Measurements from ENCODE around the gene DIP2B.

Gene DIP2B

GRCh38 chr12:50615145-50615906, 110.5 kb downstream of the DIP2B start:
- no peak for DNase-seq

GRCh38 chr12:50615907-50616296, 111.1 kb downstream of the DIP2B start:
- DNase-seq = no peak

- no peak for DNase-seq
These were observed 112.9 kb downstream of the DIP2B start for GRCh38 chr12:50617657-50618056.

- DNase-seq = no peak
These were observed 114.3 kb downstream of the DIP2B start for GRCh38 chr12:50618864-50619609.

GRCh38 chr12:50619610-50619958, 114.8 kb downstream of the DIP2B start:
- DNase-seq = no peak

DNA sequence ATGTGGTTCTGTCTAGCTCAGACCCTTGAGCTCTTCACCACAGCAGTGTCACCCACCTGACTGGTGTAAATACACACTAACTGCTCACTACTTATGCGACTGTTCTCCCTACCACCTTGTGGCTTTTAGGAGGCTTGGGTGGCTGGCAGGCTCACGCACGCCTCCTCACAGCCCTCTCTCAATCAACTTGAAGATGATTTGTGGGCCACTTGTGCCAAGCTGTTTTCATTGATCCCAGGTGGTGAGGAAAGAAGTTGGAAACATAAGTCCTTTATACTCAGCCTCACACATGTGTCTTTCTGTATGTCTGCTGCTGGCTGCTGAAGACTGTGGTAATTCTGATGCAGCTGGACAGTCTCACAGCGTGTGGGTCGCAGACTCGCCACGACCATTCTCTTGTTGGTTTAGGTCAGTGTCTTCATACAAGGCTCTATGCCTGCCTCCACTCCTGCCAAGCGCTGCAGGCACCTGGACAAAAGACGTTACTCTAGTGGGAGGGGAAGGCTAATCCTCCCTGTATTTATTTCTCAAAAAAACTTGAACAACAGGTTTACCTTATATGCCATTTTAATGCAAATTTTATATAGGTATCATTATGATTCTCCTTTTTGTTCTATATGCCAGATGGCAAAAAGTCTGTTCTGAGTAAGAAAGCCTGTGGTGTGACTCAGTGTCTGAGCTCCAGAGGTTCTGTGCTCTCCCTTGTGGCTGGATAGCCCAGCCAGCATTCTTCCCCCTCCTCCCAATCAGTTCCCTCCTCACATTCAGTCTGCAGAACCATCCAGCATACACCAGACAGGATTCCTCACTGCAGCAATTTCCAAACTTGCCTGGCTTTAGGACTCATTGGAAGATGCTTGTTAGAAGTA, 115.6 kb downstream of the DIP2B start:
- peak; percentile 57 for DNase-seq

- no peak for DNase-seq
These were observed 116.2 kb downstream of the DIP2B start for GRCh38 chr12:50620978-50621360.

- no peak for DNase-seq
These were observed 116.9 kb downstream of the DIP2B start for GRCh38 chr12:50621399-50622300.

DNA sequence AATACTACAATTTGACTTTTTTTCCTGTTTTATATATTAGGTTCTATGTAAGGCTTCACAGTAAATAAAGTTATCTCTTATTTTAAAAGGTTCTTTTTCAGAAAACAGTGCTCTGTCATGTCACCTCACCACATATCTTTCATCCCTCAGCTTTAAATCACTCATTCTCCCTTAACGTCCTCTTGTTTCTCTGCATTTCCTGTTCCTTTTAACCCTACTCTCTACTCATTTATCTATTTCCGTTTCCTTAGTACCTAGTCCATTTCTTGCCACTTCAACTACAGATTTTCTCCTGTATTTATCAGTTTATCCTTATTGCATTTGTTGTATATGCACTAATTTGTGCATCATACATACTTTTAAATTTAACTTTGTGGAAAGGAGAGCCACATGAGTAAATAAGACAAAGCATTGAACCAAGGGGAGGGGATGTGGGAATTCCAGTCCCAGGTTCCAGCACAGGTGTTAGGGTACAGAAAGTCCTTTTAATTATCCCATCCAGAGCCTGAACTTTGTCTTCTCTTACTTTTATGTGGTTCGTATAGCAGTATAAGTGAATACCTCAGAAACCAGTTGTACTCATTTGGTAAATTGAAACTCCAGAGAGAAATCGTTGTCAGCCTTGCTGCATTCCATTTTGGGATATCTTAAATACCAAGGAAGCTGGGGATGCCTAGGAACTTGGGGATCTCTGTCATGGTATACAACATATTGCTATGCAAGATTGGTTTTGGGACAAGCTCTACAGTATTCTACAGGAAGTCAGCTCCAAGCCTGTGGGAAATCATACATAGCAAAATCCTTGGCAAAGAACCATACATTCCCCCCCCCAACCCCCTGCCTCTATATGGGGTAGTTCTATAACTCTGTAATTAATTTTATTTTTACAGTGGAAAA, 120.5 kb downstream of the DIP2B start:
- no peak for DNase-seq

- DNase-seq = no peak
These were observed 121.2 kb downstream of the DIP2B start for GRCh38 chr12:50626026-50626425.

- no peak for DNase-seq
These were observed 122.7 kb downstream of the DIP2B start for GRCh38 chr12:50627491-50627890.

GRCh38 chr12:50628394-50628793, 123.6 kb downstream of the DIP2B start:
- no peak for DNase-seq

DNA sequence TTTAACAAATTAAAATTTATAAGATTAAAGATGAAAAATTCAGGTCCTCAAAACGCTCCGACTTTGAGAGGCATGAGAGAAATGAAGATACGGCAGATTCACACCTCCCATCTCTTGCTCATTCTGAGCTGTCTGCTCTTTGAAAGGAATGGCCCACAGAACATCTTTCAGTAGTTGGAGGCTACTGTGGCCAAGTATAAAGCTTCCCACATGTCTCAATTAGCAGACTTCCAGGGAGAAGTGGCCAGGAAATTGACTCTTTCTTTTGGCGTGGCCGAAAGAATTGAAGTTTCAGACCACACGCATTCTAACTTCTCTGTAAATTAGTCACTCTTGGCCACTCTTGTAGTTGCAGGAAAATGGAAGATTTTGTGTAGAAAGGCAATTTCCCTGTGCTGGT, 129.2 kb downstream of the DIP2B start:
- no peak for DNase-seq

DNA sequence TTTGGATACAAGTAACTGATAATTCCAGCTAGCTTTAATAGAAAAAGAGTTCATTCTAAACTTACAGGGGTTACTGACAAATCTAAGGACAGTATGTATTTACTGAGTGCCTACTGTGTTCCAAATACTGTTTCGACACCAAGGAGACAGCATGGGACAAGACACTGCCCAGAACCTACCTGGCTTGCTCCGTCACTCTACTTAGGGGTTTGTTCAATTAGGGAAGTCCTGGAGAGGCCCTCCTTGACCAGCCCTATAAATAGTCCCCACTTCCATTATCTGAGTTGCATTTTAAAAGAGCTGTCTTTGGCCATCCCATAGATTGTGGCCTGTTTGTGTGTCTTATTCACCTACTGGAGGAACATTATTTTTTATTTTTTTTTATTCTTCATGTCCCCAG, 129.6 kb downstream of the DIP2B start:
- DNase-seq = no peak

DNA sequence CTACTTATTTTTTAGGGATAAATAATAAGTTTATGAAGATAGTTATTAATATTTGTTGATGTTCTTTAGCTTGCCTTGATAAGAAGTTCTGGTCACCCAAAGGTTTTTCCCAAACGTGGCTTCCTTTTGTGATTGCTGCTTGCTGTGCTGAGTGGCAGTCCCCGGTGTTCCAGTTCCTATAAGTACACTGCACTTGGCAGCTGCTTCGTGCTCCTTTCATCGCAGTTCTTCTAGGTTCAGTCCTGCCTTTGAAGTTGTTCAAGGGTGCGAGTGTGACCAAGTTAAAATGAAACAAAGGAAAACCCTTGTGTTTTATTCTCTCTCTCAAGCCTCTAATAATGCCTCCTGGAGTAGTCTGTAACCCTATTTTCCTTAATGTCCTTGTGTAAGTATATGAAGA, 130.6 kb downstream of the DIP2B start:
- no peak for DNase-seq

DNA sequence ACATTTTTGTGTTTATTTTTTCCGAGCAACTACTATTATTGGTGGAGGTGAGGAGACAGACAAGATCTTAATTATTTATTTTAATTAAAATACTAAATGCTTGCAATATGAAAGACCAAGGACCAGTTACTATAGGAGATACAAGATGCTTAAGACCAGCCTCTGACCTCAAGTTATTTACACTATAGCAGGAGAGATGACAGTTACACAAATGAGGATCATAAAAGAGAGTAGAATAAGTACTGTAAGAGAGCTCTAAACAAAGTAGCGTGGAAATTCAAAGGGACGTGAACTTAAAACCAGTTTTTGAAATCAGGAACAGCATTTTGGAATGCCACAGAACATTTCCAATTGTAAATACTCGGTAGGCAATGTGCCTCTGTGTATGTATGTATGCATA, 131.1 kb downstream of the DIP2B start:
- DNase-seq = no peak

GRCh38 chr12:50636505-50636904, 131.7 kb downstream of the DIP2B start:
- no peak for DNase-seq

DNA sequence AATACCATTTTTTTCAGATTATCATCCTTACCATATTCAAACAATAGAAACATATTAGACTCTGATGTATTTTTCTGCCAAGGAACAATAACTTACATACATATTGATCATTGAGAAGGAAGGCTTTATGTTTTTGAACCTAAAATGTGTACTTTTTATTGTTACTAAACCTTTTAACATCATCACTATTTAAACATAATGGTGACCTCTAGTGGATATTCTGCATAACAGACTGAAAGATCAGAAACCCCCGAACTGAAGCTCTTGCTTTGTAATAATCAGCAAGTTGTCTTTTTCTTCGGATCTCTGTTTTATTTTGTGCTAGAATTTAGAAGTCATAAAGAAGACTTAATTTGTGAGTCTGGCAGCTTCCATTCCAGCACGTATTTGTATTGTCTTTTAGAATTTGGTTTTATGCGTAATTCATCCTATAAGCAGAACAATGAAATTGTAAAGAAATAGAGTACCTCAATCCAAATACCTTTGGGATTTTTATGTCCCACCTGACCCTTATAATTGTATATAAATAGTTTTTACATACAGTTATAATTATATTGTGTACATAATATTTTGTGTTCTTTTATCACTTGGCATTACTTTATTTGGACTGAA, 133.2 kb downstream of the DIP2B start:
- DNase-seq = no peak

GRCh38 chr12:50638482-50638880, 133.7 kb downstream of the DIP2B start:
- DNase-seq = no peak

DNA sequence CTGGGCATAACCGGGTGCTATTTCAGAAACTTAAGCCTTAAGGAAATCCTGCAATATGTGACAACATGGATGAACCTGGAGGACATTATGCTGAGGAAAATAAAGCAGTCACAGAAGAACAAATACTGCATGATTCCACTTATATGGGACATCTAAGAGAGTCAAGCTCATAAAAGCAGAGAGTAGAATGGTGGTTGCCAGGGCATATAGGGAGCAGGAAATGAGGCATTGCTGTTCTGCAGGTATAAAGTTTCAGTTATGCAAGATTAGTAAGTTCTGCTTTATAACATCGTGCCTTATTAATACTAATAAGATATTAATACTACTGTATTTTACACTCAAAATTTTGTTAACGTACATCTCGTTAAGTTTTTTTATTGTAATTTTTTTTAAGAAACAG, 134.9 kb downstream of the DIP2B start:
- no peak for DNase-seq

- no peak for DNase-seq
These were observed 135.6 kb downstream of the DIP2B start for GRCh38 chr12:50640321-50640939.

Data from activated CD8-positive, alpha-beta memory T cell treated with anti-CD3 and anti-CD28 coated beads, Interleukin-2, amount 50 U/mL, for 48 hours (primary cell).